Activated CD8-positive, alpha-beta T cell treated with anti-CD3 and anti-CD28 coated beads for 36 hours (primary cell): Measurements from ENCODE around the gene PDCD6IP. TPM values are rescaled to one million over a fixed set of nuclear protein-coding genes. Genes with fewer than 3 reads are reported as not detected.
A peak's percentile ranks its signal among the peaks of the same experiment; 100 is the strongest.

ENCODE experiments used
- ATAC-seq: fragments of 200-7000 bp; cut with Tn5 transposase; one replicate; pipeline ENCODE4 v1.10.0; 2021; ENCODE audit warnings: mild to moderate bottlenecking, moderate library complexity
- CTCF ChIA-PET: fragments of 350-600 bp; sonication (Branson Sonifier 250); formaldehyde crosslinking; loops from one replicate; lab custom pipeline; 2021; ENCODE audit warnings: antibody characterized with exemption; lab: Charles Lee
- POLR2A ChIA-PET: fragments of 350-600 bp; sonication (Branson Sonifier 250); formaldehyde crosslinking; loops from one replicate; lab custom pipeline; 2021; ENCODE audit warnings: antibody characterized with exemption; lab: Charles Lee
- DNase-seq: peaks from one replicate; pipeline ENCODE4 v3.0.0-alpha.2; 2020
- H3K27ac Mint-ChIP-seq: one replicate; pipeline ENCODE4 v1.8.0; 2021; ENCODE audit warnings: mild to moderate bottlenecking, mixed read lengths
- H3K27me3 Mint-ChIP-seq: one replicate; pipeline ENCODE4 v1.8.0; 2021; ENCODE audit warnings: mixed read lengths
- H3K36me3 Mint-ChIP-seq: one replicate; pipeline ENCODE4 v1.8.0; 2021; ENCODE audit warnings: low read depth, mixed read lengths
- H3K4me1 Mint-ChIP-seq: one replicate; pipeline ENCODE4 v1.8.0; 2021; ENCODE audit warnings: low read depth, mixed read lengths
- H3K4me3 Mint-ChIP-seq: one replicate; pipeline ENCODE4 v1.8.0; 2021; ENCODE audit warnings: mild to moderate bottlenecking, moderate library complexity, mixed read lengths
- H3K9me3 Mint-ChIP-seq: one replicate; pipeline ENCODE4 v1.8.0; 2021; ENCODE audit warnings: mixed read lengths
- CTCF ChIP-seq: fragments of 200-600 bp; IDR thresholded peaks from one replicate; pipeline ENCODE4 v1.8.0; 2022; ENCODE audit warnings: antibody characterized with exemption, mild to moderate bottlenecking
- intact Hi-C: fragments of 100-400 bp; cut with micrococcal nuclease; formaldehyde crosslinking; loops from one replicate; pipeline ENCODE4 v1.10.0; 2022
- total RNA-seq, 2 experiments: library from RNA; stranded (reverse); gene quantifications; one replicate each; pipeline ENCODE4 v1.2.3, GENCODE V29; 2021

The PDCD6IP gene
- total RNA-seq, 2 experiments from 2014 or later: 139 to 146 TPM

GRCh38 chr3:33874815-33875214 lies 76.4 kb downstream of the PDCD6IP start:
- Mint-ChIP-seq H3K27me3 (no peaks in the 10 kb centered on the region), H3K27ac (no peak overlapping the region), H3K4me3 (no peak overlapping the region), H3K9me3 (no peaks in the 10 kb centered on the region), H3K4me1 (peaks cover 6% of the 10 kb centered on the region), H3K36me3 (peaks cover 7% of the 10 kb centered on the region)
- POLR2A ChIA-PET: no interaction called here
- no peak for DNase-seq
- CTCF ChIA-PET: interaction anchor here (1.8 to 4.7 kb wide), 3 partner anchors 9 to 11 kb away, joined by 4 to 27 read pairs (median 5); no protein-coding TSS in a partner anchor
- no peak for ATAC-seq
- TF ChIP-seq CTCF: no peak
- intact Hi-C loops: no loop called here

GRCh38 chr3:33875680-33876079 lies 77.2 kb downstream of the PDCD6IP start:
- ChIA-PET CTCF (interaction anchor here (1.5 to 4.7 kb wide), 4 partner anchors 8 to 140 kb away, joined by 3 to 27 read pairs (median 4); no protein-coding TSS in a partner anchor), POLR2A (no interaction called here)
- Mint-ChIP-seq H3K36me3 (peaks cover 4% of the 10 kb centered on the region), H3K4me1 (peaks cover 6% of the 10 kb centered on the region), H3K27ac (no peak overlapping the region), H3K27me3 (no peaks in the 10 kb centered on the region), H3K4me3 (no peak overlapping the region), H3K9me3 (no peaks in the 10 kb centered on the region)
- DNase-seq (no peak), ATAC-seq (no peak)
- intact Hi-C loops: no loop called here
- TF ChIP-seq CTCF: no peak

- CTCF ChIA-PET: interaction anchor here (1.5 to 2.1 kb wide), 2 partner anchors 14 to 139 kb away, joined by 3 to 5 read pairs; no protein-coding TSS in a partner anchor
- intact Hi-C loops: no loop called here
- Mint-ChIP-seq H3K9me3 (no peaks in the 10 kb centered on the region), H3K27me3 (no peaks in the 10 kb centered on the region), H3K4me1 (peaks cover 6% of the 10 kb centered on the region), H3K36me3 (peaks cover 4% of the 10 kb centered on the region), H3K27ac (peak overlapping the region; percentile 6), H3K4me3 (no peak overlapping the region)
- TF ChIP-seq CTCF: no peak
- DNase-seq (no peak), ATAC-seq (no peak)
- POLR2A ChIA-PET: no interaction called here
These were observed 78.8 kb downstream of the PDCD6IP start for GRCh38 chr3:33877187-33877586.

GRCh38 chr3:33879540-33879939 lies 81.1 kb downstream of the PDCD6IP start:
- POLR2A ChIA-PET: interaction anchor here (0.7 to 0.8 kb wide), 2 partner anchors 315 to 991 kb away, joined by 3 read pairs; no protein-coding TSS in a partner anchor
- no peaks in the 10 kb centered on the region for H3K27me3 Mint-ChIP-seq
- H3K27ac Mint-ChIP-seq: no peak overlapping the region
- CTCF ChIA-PET: interaction anchor here (0.6 to 1.3 kb wide), 2 partner anchors 381 to 1303 kb away, joined by 3 to 4 read pairs; no protein-coding TSS in a partner anchor
- TF ChIP-seq CTCF: no peak
- no peak overlapping the region for H3K4me3 Mint-ChIP-seq
- peaks cover 10% of the 10 kb centered on the region for H3K4me1 Mint-ChIP-seq
- intact Hi-C loops: no loop called here
- DNase-seq (no peak), ATAC-seq (no peak)
- H3K9me3 Mint-ChIP-seq: no peaks in the 10 kb centered on the region
- no peaks in the 10 kb centered on the region for H3K36me3 Mint-ChIP-seq

GRCh38 chr3:33881156-33882064 lies 83.0 kb downstream of the PDCD6IP start:
- DNase-seq (no peak), ATAC-seq (no peak)
- ChIA-PET CTCF (no interaction called here), POLR2A (interaction anchor here (0.9 kb wide), 1 partner anchor 9 kb away, joined by 4 read pairs; no protein-coding TSS in a partner anchor)
- peaks cover 5% of the 10 kb centered on the region for H3K27me3 Mint-ChIP-seq
- H3K4me3 Mint-ChIP-seq: no peak overlapping the region
- H3K9me3 Mint-ChIP-seq: no peaks in the 10 kb centered on the region
- no peak overlapping the region for H3K27ac Mint-ChIP-seq
- no peaks in the 10 kb centered on the region for H3K36me3 Mint-ChIP-seq
- peaks cover 7% of the 10 kb centered on the region for H3K4me1 Mint-ChIP-seq
- intact Hi-C loops: loop anchor here (2.0 to 10.0 kb wide), 2 partner anchors 133 to 803 kb away; no protein-coding TSS in a partner anchor
- TF ChIP-seq CTCF: no peak
